H1 (cell line): Measurements from ENCODE around the gene EYA4. TPM values are rescaled to one million over a fixed set of nuclear protein-coding genes. Genes with fewer than 3 reads are reported as not detected.

Source experiments
- ATF2 ChIP-seq: IDR thresholded peaks from 2 replicates; pipeline ENCODE4 v1.6.1; 2012; ENCODE audit warnings: low read length, inconsistent platforms
- EGR1 ChIP-seq: IDR thresholded peaks from 2 replicates; pipeline ENCODE4 v1.6.1; 2011; ENCODE audit warnings: low read depth, low read length, borderline replicate concordance
- polyA plus RNA-seq, 7 experiments: library from polyadenylated mRNA; depleted of rRNA in 3 of 7; stranded (reverse) in 5 of 7; unstranded in 2 of 7; fragments of >200 nt in 5 of 7; fragments of 200-250 nt in 2 of 7; gene quantifications; 1 replicate in 5 of 7; 2 replicates in 1 of 7; 4 replicates in 1 of 7; pipeline versions ENCODE4 v1.2.1 to v1.2.3, GENCODE V29; 2011 to 2013; ENCODE audit warnings: missing spikeins in 2 of 7, mixed read lengths in 2 of 7
- total RNA-seq: library from RNA; stranded (reverse); fragmentation: NEBNext Ultra II Directional; extraction: Animal tissue kit (Norgen Biotek cat#: 25700); gene quantifications from 2 replicates; pipeline ENCODE4 v1.2.1, GENCODE V29; 2021
- TF ChIP-seq, protein P1 (sequence below): IDR thresholded peaks from 2 replicates; pipeline ENCODE4 v1.6.1; 2012; ENCODE audit warnings: inconsistent platforms

The EYA4 gene
- total and polyA plus RNA-seq, 2 of the 8 experiments (the other 6 are each of a cell fraction or from before 2014, with no cell fraction given): 0.06 to 0.17 TPM

DNA sequence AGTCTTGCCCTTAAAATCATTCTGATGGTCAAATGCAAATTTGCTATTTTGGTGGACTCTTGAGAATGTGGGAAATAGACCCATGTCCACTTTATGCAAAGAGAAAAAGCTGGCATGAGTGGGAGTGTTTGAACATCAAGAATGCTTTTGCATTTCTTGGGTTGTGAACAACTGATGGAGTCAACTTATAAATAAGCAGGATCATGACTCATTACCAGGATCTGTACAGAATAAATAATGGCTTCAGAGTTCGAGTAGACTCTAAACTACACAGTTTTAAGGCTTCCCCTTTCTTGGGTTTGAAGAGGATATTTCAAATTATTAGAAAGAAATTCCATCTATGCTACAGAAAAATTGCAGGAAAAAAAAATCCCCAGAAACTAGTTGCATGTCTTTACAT is 195.5 kb downstream of the EYA4 start (continued):
- TF ChIP-seq ATF2 (no peak), EGR1 (no peak)
- TF ChIP-seq, protein P1, sequence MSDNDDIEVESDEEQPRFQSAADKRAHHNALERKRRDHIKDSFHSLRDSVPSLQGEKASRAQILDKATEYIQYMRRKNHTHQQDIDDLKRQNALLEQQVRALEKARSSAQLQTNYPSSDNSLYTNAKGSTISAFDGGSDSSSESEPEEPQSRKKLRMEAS: no peak
